ENCODE measurements around the gene RILPL1.

GRCh38 chr12:123532019-123532418, 1.5 kb downstream of the RILPL1 start:
- no peak for TF ChIP-seq GATA2 (IDR thresholded peaks at IDR 0.05; ENCODE audit: low read depth, low read length)
- no peak for TF ChIP-seq GATA3 (IDR thresholded peaks at IDR 0.05; ENCODE audit: low read depth, low read length)

Data from SH-SY5Y (cell line).